Measurements from ENCODE around the gene GOLGA6B.
"Not testable (repeated sequence)": the region's sequence is repeated elsewhere in the genome, so short reads cannot be mapped to it uniquely, and the experiment has no call there.

Gene GOLGA6B

GRCh38 chr15:72665706-72666105, 11.2 kb downstream of the GOLGA6B start:
- not testable (repeated sequence) for FAIRE-seq

GRCh38 chr15:72669803-72670202, 15.3 kb downstream of the GOLGA6B start:
- FAIRE-seq = not testable (repeated sequence)

- FAIRE-seq = not testable (repeated sequence)
Measured at GRCh38 chr15:72670656-72671352, 16.3 kb downstream of the GOLGA6B start.

- no peak for FAIRE-seq
Measured at GRCh38 chr15:72671525-72671924, 17.0 kb downstream of the GOLGA6B start.

- FAIRE-seq = no peak
Measured at GRCh38 chr15:72676838-72677237, 22.3 kb downstream of the GOLGA6B start.

- no peak for FAIRE-seq
Measured at GRCh38 chr15:72680931-72681330, 26.4 kb downstream of the GOLGA6B start.

- FAIRE-seq = no peak
Measured at GRCh38 chr15:72682772-72683171, 28.3 kb downstream of the GOLGA6B start.

- FAIRE-seq = no peak
Measured at GRCh38 chr15:72685301-72685924, 30.9 kb downstream of the GOLGA6B start.

- no peak for FAIRE-seq
Measured at GRCh38 chr15:72685925-72686794, 31.7 kb downstream of the GOLGA6B start, which contains the start of the genes BBS4 and HIGD2B. Gene BBS4 (plus strand): TSS chr15:72686207. CDS start chr15:72686228, 21 bp downstream. Gene HIGD2B (minus strand): TSS chr15:72686182. CDS start chr15:72676374, 9,808 bp downstream.

GRCh38 chr15:72688697-72689096, 34.2 kb downstream of the GOLGA6B start:
- FAIRE-seq = no peak

GRCh38 chr15:72690938-72691337, 36.4 kb downstream of the GOLGA6B start:
- no peak for FAIRE-seq

GRCh38 chr15:72698938-72699337, 44.4 kb downstream of the GOLGA6B start:
- no peak for FAIRE-seq

GRCh38 chr15:72700076-72700475, 45.6 kb downstream of the GOLGA6B start:
- no peak for FAIRE-seq

- FAIRE-seq = no peak
Measured at GRCh38 chr15:72706266-72706665, 51.8 kb downstream of the GOLGA6B start.

- not testable (repeated sequence) for FAIRE-seq
Measured at GRCh38 chr15:72708551-72709303, 54.2 kb downstream of the GOLGA6B start.

Measured in colon (tissue), 2 donors.